Occipital lobe (tissue), 2 donors: Measurements from ENCODE around the gene MAP3K3. TPM values are rescaled to one million over a fixed set of nuclear protein-coding genes. Genes with fewer than 3 reads are reported as not detected.
A peak's percentile ranks its signal among the peaks of the same experiment; 100 is the strongest.

ENCODE experiments used
- DNase-seq: peaks from one replicate; lab custom pipeline; 2025; lab: John Stamatoyannopoulos, UW
- total RNA-seq: library from RNA; depleted of rRNA; stranded (reverse); fragments of >200 nt; gene quantifications from one replicate; pipeline ENCODE4 v1.2.3, GENCODE V29; 2014

MAP3K3 gene
- total RNA-seq = 21.4 TPM

- DNase-seq = peak; percentile 100
These were observed at the start of gene MAP3K3 for GRCh38 chr17:63621684-63622573. MAP3K3 (plus strand) TSS chr17:63622417; CDS start chr17:63622760, 343 bp downstream.

GRCh38 chr17:63573634-63574033 is 48.6 kb upstream of the MAP3K3 start:
- DNase-seq = no peak

GRCh38 chr17:63578027-63578768 is 44.0 kb upstream of the MAP3K3 start:
- DNase-seq = no peak

GRCh38 chr17:63578769-63579111 is 43.5 kb upstream of the MAP3K3 start:
- no peak for DNase-seq

GRCh38 chr17:63579633-63580032 is 42.6 kb upstream of the MAP3K3 start:
- DNase-seq = no peak

GRCh38 chr17:63587770-63588169 is 34.4 kb upstream of the MAP3K3 start:
- no peak for DNase-seq

- DNase-seq = no peak
These were observed 33.4 kb upstream of the MAP3K3 start for GRCh38 chr17:63588797-63589196.

GRCh38 chr17:63589646-63590045 is 32.6 kb upstream of the MAP3K3 start:
- no peak for DNase-seq

GRCh38 chr17:63592797-63593196 is 29.4 kb upstream of the MAP3K3 start:
- no peak for DNase-seq

- no peak for DNase-seq
These were observed 27.1 kb upstream of the MAP3K3 start for GRCh38 chr17:63595132-63595531.

GRCh38 chr17:63596856-63597586 is 25.2 kb upstream of the MAP3K3 start:
- DNase-seq = no peak

- DNase-seq = no peak
These were observed 23.9 kb upstream of the MAP3K3 start for GRCh38 chr17:63598281-63598680.

- peak; percentile 78 for DNase-seq
These were observed 21.4 kb upstream of the MAP3K3 start, which contains the start of gene TACO1 for GRCh38 chr17:63600569-63601438. TACO1 (plus strand) TSS chr17:63600895; CDS start chr17:63601084, 189 bp downstream.

GRCh38 chr17:63601439-63602371 is 20.5 kb upstream of the MAP3K3 start:
- no peak for DNase-seq

- DNase-seq = no peak
These were observed 12.2 kb upstream of the MAP3K3 start for GRCh38 chr17:63609816-63610573.

GRCh38 chr17:63610854-63611253 is 11.4 kb upstream of the MAP3K3 start:
- no peak for DNase-seq

- no peak for DNase-seq
These were observed 10.9 kb upstream of the MAP3K3 start for GRCh38 chr17:63611354-63611753.

GRCh38 chr17:63613663-63614062 is 8.6 kb upstream of the MAP3K3 start:
- no peak for DNase-seq

GRCh38 chr17:63621229-63621683 is 961 bp upstream of the MAP3K3 start:
- DNase-seq = no peak
